Heart right ventricle (tissue), 16 donors: ENCODE data around the gene SH3RF3. TPM values are rescaled to one million over a fixed set of nuclear protein-coding genes. Genes with fewer than 3 reads are reported as not detected.

Experiments used
- ATAC-seq, 8 donors: fragments of 200-7000 bp; cut with Tn5 transposase; one replicate each; pipeline ENCODE4 v1.9.1; 2020; ENCODE audit warnings: mild to moderate bottlenecking in 8 of 8, moderate library complexity in 8 of 8, moderate number of reproducible peaks in 1 of 8
- DNase-seq, 2 donors: peaks; one replicate each; pipeline ENCODE4 v3.0.0-alpha.2; 2020
- H3K27ac ChIP-seq, 10 donors: fragments of 200-600 bp; sonication (generic) in 2 of 10; one replicate each; pipeline versions ENCODE4 v1.5.0 to v1.8.0; 2020 to 2022; ENCODE audit warnings: mild to moderate bottlenecking in 3 of 10
- H3K27me3 ChIP-seq, 7 donors: fragments of 200-600 bp; one replicate each; pipeline ENCODE4 v1.8.0; 2021 to 2022; ENCODE audit warnings: mild to moderate bottlenecking in 2 of 7
- H3K36me3 ChIP-seq, 9 donors: fragments of 200-600 bp; sonication (generic) in 1 of 9; one replicate each; pipeline versions ENCODE4 v1.5.0 to v1.8.0; 2020 to 2022; ENCODE audit warnings: mild to moderate bottlenecking in 2 of 9
- H3K4me1 ChIP-seq, 9 donors: fragments of 200-600 bp; sonication (generic) in 1 of 9; one replicate each; pipeline versions ENCODE4 v1.5.0 to v1.8.0; 2020 to 2022; ENCODE audit warnings: mild to moderate bottlenecking in 4 of 9
- H3K4me3 ChIP-seq, 10 donors: fragments of 200-600 bp; sonication (generic) in 2 of 10; one replicate each; pipeline versions ENCODE4 v1.5.0 to v1.8.0; 2020 to 2022; ENCODE audit warnings: mild to moderate bottlenecking in 7 of 10, moderate library complexity in 2 of 10
- H3K9me3 ChIP-seq, 11 donors: fragments of 200-600 bp in 10 of 11; sonication (generic) in 2 of 11; one replicate each; pipeline versions ENCODE4 v1.5.0 to v1.8.0; 2013 to 2022; ENCODE audit warnings: mild to moderate bottlenecking in 2 of 11, control low read depth in 1 of 11, moderate library complexity in 1 of 11
- WGBS, 2 donors: extraction: QIAGEN DNeasy Blood & Tissue Kit; methylation state at CpG; one replicate each; pipeline ENCODE4 v1.1.7; 2013; ENCODE audit warnings: inconsistent platforms in 1 of 2; 5-methylcytosine and 5-hydroxymethylcytosine counted together
- intact Hi-C, 10 donors: fragments of 100-400 bp; cut with DNase I; formaldehyde crosslinking; loops; one replicate each; pipeline versions ENCODE4 v1.11.1 to v1.14.2; 2022
- polyA plus RNA-seq, 2 donors: library from polyadenylated mRNA; stranded (reverse); fragments of 200-250 nt; gene quantifications; one replicate each; pipeline ENCODE4 v1.2.3, GENCODE V29; 2013
- total RNA-seq, 10 donors: library from RNA; stranded (reverse); fragmentation: NEBNext Ultra II Directional in 3 of 10; extraction: Animal tissue kit (Norgen Biotek cat#: 25700) in 3 of 10; gene quantifications; one replicate each; pipeline versions ENCODE4 v1.2.1 to v1.2.4, GENCODE V29; 2021 to 2023
- TF ChIP-seq, protein P1 (sequence below), 9 donors: fragments of 200-600 bp; sonication (generic) in 2 of 9; IDR thresholded peaks; one replicate each; pipeline versions ENCODE4 v1.5.0 to v1.8.0; 2021 to 2022; ENCODE audit warnings: antibody characterized with exemption in 9 of 9, mild to moderate bottlenecking in 5 of 9, moderate library complexity in 1 of 9
- donor health status: Arrhythmogenic right ventricular cardiomyopathy.
- donor health status: ischemic (EF 13 %, LVEDD 7.1; RV severe dilation, severe dysfunction).
- donor health status: healthy with polysubstance abuse.
- donor health status: DM: no; HTN: yes; CAD: no.
- donor health status: DM: no; HTN: no; CAD: no.
- donor health status: ischemic (EF 25% LVEDD 6.9; RV normal size, moderate dysfunction).
- donor health status: ischemic (EF 25% LVEDD 5.7; RV mildly dilated, moderate dysfunction).
- donor health status: healthy.
- donor health status: DM: yes; HTN: yes; CAD: no.
- donor health status: Ischemic cardiomyopathy.
- donor health status: ischemic (EF 35%, LVEDD 5.7; RV mildly dilated, moderate dysfunction).
- donor health status: nonischemic (EF 11% LVEDD 7.7; RV severe dilation, severe dysfunction).
- donor health status: DM: yes; HTN: yes; CAD: no.
- donor health status: PGD.
- donor health status: ischemic (EF 29% LVEDD 5.4; RV normal size, mild dysfunction).
- donor health status: nonischemic (EF 23%, LVEDD 6.1; RV moderate dilation, normal function).

The SH3RF3 gene
- total and polyA plus RNA-seq, 12 donors, result 5.0 to 11.5 (median 8.6) TPM

- peak; percentile 48 to 80 (median 59) for ATAC-seq
- peak; percentile 53 to 69 for DNase-seq
- Histone ChIP-seq H3K4me3 (no peak overlapping the region), H3K4me1 (peaks cover 17 to 44% (median 37%) of the 10 kb centered on the region in 9 donors), H3K36me3 (no peaks in the 10 kb centered on the region), H3K27me3 (no peaks in the 10 kb centered on the region), H3K9me3 (no peaks in the 10 kb centered on the region), H3K27ac (peak overlapping the region in 2 of 10 donors; percentile 31 to 32)
- WGBS, 2 donors, result 69 to 73% methylated on average over 9 of the region's 9 CpGs
- TF ChIP-seq, protein P1, sequence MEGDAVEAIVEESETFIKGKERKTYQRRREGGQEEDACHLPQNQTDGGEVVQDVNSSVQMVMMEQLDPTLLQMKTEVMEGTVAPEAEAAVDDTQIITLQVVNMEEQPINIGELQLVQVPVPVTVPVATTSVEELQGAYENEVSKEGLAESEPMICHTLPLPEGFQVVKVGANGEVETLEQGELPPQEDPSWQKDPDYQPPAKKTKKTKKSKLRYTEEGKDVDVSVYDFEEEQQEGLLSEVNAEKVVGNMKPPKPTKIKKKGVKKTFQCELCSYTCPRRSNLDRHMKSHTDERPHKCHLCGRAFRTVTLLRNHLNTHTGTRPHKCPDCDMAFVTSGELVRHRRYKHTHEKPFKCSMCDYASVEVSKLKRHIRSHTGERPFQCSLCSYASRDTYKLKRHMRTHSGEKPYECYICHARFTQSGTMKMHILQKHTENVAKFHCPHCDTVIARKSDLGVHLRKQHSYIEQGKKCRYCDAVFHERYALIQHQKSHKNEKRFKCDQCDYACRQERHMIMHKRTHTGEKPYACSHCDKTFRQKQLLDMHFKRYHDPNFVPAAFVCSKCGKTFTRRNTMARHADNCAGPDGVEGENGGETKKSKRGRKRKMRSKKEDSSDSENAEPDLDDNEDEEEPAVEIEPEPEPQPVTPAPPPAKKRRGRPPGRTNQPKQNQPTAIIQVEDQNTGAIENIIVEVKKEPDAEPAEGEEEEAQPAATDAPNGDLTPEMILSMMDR (IDR thresholded peaks at IDR 0.05), result no peak
- intact Hi-C loops, result no loop called here
Measured at GRCh38 chr2:109351164-109351756, 222.3 kb downstream of the SH3RF3 start.

DNA sequence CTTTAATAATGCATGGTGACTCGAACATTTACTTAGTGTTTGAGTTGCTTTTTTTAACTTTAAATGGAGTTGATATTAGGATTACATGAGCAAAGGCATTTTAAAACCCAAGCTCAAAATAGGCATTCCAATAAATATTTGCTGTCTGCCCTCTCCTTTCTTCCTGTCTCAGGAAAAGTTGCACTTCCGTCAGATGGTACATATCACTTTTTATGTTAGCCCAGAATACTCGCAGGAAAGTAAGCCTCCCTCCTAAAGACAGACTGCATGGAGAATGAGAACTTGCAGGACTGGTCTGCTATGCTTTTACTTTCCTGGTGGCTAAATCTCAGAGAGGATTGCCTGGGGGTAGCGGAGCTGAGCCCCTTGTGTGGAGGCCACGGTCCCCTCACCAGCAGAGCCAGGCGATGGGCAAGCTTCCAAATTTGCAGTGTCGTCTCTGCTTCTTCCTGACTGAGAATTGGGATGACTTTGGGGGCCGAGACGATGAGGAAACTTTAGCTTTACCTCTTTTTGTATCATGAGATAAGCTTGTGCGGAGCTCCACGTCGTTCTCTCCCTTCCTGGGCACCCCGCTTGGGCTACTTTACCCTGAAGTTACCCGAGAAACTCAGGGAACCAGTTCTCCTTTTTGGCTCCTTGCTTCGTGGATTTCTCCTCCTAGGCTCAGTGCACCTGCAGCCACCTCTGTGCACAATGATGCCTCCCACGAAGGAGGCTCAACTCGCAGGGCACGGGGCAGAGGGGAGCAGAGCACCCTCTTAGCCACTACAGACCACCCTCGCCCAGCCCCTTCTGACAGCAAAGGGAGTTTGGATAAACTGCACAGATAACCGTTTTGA lies 223.3 kb downstream of the SH3RF3 start:
- no peaks in the 10 kb centered on the region for H3K27me3 ChIP-seq
- H3K27ac ChIP-seq, result no peak overlapping the region
- 76 to 82% methylated on average over 20 of the region's 20 CpGs for WGBS, 2 donors
- intact Hi-C loops, result no loop called here
- no peaks in the 10 kb centered on the region for H3K9me3 ChIP-seq
- no peaks in the 10 kb centered on the region for H3K36me3 ChIP-seq
- DNase-seq, result no peak
- no peak overlapping the region for H3K4me3 ChIP-seq
- ATAC-seq, result no peak
- TF ChIP-seq, protein P1 (IDR thresholded peaks at IDR 0.05), result no peak
- peaks cover 17 to 44% (median 37%) of the 10 kb centered on the region in 9 donors for H3K4me1 ChIP-seq

DNA sequence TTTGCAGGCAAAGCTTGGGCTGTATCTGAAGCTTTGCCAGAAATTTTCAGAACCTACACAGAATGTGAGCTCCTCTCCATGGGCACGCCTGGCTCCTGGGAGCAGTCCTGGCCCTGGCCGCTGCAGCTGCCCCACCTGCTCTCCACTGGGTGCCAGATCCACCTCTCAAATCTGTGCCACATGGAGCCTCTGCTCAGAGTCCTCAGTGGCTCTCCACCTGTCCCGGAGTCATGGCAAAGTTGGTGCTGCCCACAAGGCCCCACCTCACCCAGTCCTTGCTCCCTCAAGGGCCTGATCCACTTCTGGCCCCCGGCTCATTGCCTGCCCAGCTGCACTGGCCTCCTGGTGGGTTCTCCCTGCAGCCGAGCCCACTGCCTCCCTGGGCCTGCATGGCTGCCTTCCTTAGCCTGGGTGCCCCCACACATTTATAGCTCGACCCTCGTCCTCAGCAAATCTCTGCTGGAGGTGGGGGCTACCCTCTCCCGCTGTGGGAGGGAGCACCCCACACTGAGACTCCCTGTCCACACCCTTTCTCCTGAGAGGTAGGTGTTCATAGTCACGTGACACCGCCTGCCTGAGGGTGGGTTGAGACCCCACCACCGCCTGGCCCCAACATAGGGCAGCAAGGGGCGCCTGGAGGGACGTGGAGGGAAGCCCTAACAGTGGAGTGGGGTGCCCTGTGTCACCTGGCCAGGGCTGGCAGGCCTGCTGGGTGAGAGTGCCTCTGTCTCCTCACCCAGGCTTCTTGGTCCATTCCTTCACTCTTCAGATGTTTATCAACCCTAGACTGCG lies 224.1 kb downstream of the SH3RF3 start:
- H3K36me3 ChIP-seq, result no peaks in the 10 kb centered on the region
- TF ChIP-seq, protein P1 (IDR thresholded peaks at IDR 0.05), result no peak
- no peaks in the 10 kb centered on the region for H3K27me3 ChIP-seq
- ATAC-seq (no peak), DNase-seq (no peak)
- intact Hi-C loops, result no loop called here
- WGBS, 2 donors, result 92 to 96% methylated on average over 14 of the region's 14 CpGs
- H3K27ac ChIP-seq, result no peak overlapping the region
- H3K4me1 ChIP-seq, result peaks cover 17 to 41% (median 37%) of the 10 kb centered on the region in 9 donors
- no peak overlapping the region for H3K4me3 ChIP-seq
- H3K9me3 ChIP-seq, result peaks cover 0 to 5% (median 3%) of the 10 kb centered on the region in 11 donors
